ENCODE data around the gene CEACAM16.

Gene CEACAM16

GRCh38 chr19:44723952-44724319, 25.0 kb downstream of the CEACAM16 start:
- in situ Hi-C loops (cut with MboI; ENCODE audit: low pct_unique_long_range_greater_than_20kb, low sequenced_read_pairs, unreplicated experiment), result no loop called here
- DNase-seq (ENCODE audit: low spot score), result peak; percentile 85
- TF ChIP-seq CTCF (IDR thresholded peaks at IDR 0.05; ENCODE audit: extremely low read depth, insufficient read depth, missing control alignments), result peak; percentile 98

- TF ChIP-seq CTCF (IDR thresholded peaks at IDR 0.05; ENCODE audit: extremely low read depth, insufficient read depth, missing control alignments), result no peak
- in situ Hi-C loops (cut with MboI; ENCODE audit: low pct_unique_long_range_greater_than_20kb, low sequenced_read_pairs, unreplicated experiment), result loop anchor here (5.0 kb wide), 1 partner anchor 37 kb away; no protein-coding TSS in a partner anchor
These were observed 26.3 kb downstream of the CEACAM16 start for GRCh38 chr19:44725251-44725650.

GRCh38 chr19:44725684-44726083, 26.7 kb downstream of the CEACAM16 start:
- DNase-seq (ENCODE audit: low spot score), result no peak
- TF ChIP-seq CTCF (IDR thresholded peaks at IDR 0.05; ENCODE audit: extremely low read depth, insufficient read depth, missing control alignments), result no peak
- in situ Hi-C loops (cut with MboI; ENCODE audit: low pct_unique_long_range_greater_than_20kb, low sequenced_read_pairs, unreplicated experiment), result loop anchor here (5.0 kb wide), 1 partner anchor 37 kb away; no protein-coding TSS in a partner anchor

More at GRCh38 chr19:44725251-44725650, 26.3 kb downstream of the CEACAM16 start:
- DNase-seq (ENCODE audit: low spot score), result no peak

DNA sequence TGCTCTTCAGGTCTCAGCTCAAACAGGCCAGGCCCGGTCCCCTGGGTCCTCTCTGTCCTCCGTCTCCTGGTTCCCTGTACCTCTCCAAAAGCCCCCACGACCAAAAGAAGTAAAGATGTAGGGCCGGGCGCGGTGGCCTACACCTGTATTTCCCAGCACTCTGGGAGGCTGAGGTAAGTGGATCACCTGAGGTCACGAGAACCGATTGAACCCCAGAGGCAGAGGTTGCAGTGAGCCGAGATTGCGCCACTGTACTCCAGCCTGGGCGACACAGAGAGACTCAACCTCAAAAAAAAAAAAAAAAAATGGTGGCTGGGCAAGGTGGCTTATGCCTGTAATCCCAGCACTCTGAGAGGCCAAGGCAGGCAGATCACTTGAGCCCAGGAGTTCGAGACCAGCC, 27.5 kb downstream of the CEACAM16 start:
- no peak for DNase-seq (ENCODE audit: low spot score)
- in situ Hi-C loops (cut with MboI; ENCODE audit: low pct_unique_long_range_greater_than_20kb, low sequenced_read_pairs, unreplicated experiment), result loop anchor here (5.0 kb wide), 1 partner anchor 36 kb away; no protein-coding TSS in a partner anchor

DNA sequence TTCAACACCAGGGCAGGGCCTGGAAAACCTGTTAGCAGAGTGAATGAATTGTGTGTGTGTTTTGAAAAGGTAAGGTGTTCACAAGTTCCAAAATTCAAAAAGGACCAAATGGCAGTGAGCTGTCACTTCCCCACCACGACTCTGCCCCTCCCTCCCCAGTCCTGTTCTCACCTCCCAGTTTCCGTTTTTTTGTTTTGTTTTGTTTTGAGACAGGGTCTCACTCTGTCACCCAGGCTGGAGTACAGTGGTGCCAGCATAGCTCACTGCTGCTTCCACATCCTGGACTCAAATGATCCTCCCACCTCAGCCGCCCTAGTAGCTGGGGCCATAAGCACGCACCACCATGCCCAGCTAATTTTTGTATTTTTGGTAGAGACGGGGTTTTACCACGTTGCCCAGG, 29.2 kb downstream of the CEACAM16 start:
- no peak for TF ChIP-seq CTCF (IDR thresholded peaks at IDR 0.05; ENCODE audit: extremely low read depth, insufficient read depth, missing control alignments)
- in situ Hi-C loops (cut with MboI; ENCODE audit: low pct_unique_long_range_greater_than_20kb, low sequenced_read_pairs, unreplicated experiment), result loop anchor here (5.0 kb wide), 1 partner anchor 34 kb away; no protein-coding TSS in a partner anchor
- DNase-seq (ENCODE audit: low spot score), result no peak

More for the DNA sequence above, 27.5 kb downstream of the CEACAM16 start:
- no peak for TF ChIP-seq CTCF (IDR thresholded peaks at IDR 0.05; ENCODE audit: extremely low read depth, insufficient read depth, missing control alignments)

- DNase-seq (ENCODE audit: low spot score), result no peak
- no peak for TF ChIP-seq CTCF (IDR thresholded peaks at IDR 0.05; ENCODE audit: extremely low read depth, insufficient read depth, missing control alignments)
- in situ Hi-C loops (cut with MboI; ENCODE audit: low pct_unique_long_range_greater_than_20kb, low sequenced_read_pairs, unreplicated experiment), result loop anchor here (5.0 kb wide), 1 partner anchor 33 kb away; no protein-coding TSS in a partner anchor
These were observed 30.6 kb downstream of the CEACAM16 start for GRCh38 chr19:44729516-44730033.
